NCI-H774 (cell line): ENCODE measurements around the gene LNPEP.

Experiments used
- DNase-seq: peaks from one replicate; lab custom pipeline; 2025; lab: John Stamatoyannopoulos, UW

LNPEP gene

DNA sequence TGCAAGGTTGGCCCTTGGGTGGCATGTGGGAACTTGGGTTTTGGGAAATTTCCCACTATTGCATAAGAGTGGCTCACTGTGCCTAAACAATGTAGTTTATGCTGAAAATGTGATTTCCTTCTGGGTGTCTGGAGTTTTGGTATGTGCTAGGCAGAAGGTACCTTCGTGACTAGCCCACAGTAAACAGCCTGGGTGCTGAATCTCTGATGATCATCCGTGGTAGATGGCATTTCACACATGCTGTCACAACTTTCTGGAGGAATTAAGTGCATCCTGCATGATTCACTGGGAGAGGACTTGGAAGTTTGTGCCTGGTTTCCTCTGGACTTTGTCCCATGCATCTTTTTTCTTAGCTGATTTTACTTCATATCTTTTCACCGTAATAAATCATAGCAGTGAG lies 64.5 kb downstream of the LNPEP start:
- no peak for DNase-seq

DNA sequence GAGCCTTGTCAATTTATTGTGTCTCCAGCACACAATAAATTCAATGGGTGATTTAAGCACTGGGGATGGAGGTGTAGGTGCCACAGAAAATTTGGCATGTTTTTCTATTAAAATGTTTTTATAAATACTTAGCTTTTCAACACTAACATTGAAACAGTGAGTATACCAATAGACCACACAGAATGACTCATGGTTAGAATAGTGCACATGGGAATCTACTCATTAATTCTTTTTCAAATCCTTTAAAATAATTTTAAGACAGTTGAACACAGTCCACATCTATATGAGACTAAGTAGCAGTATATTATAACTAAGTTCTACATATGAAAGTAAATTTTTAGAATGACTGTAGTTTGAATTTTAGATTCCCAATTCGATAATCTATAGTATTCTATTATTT lies 67.1 kb downstream of the LNPEP start:
- no peak for DNase-seq

DNA sequence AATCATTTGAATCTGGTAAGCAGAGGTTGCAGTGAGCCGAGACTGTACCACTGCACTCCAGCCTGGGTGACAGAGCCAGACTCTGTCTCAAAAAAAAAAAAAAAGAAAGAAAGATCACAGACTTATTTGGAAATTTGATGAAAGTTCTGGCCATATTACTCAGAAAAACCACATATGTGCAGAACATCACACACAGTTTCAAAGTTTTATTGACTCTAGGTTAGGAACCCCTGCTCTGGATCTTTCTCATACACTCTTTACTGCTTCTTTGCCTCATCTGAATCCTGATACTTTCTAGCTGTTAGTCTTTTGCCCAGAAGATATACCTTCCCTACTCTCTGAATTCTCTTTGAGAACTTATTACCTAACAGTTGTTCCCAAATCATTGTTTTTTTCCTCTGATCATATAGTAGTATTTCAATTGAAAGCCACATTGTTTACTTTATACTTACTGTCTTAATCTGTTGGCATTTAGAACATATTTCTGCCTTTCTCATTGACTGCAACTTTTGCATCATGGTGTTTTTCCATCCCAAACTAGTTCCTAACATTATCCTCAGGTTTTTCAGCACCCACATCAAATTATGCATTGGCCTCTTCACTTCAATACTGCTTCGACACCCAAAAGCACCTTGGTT lies 68.7 kb downstream of the LNPEP start:
- no peak for DNase-seq

- no peak for DNase-seq
Measured at GRCh38 chr5:97006454-97007060, 70.7 kb downstream of the LNPEP start.

DNA sequence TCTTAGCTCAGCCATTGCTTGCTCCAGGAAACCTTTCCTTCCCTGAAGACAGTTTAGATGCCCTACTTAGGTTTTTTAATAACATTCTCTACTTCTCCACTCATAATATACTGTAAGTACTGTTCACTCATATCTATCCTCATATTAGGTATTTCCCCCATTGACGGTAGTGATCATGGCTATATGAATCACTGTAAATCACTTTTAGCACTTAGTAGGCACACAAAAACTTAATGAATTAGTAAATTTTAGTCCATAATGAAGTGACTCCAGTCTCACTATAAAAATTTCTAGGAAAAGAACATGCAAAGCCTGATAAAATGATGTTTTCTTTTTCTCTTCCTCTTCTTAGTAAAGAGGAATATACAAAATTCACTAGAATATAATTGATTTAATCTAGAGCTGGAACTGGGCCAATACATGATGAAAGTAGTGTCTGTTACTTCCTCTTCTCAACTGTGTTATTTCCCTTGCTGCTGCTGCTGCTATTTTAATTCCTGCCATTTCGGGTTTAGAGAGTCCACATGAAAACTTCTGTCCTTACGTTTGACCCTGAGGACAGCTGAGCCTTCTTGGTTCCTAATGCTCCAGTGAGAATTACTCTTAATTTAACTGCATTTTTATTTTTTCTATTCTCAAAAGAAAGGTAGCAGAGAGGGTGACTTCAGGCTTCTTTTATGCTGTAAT lies 73.5 kb downstream of the LNPEP start:
- DNase-seq, result no peak

DNA sequence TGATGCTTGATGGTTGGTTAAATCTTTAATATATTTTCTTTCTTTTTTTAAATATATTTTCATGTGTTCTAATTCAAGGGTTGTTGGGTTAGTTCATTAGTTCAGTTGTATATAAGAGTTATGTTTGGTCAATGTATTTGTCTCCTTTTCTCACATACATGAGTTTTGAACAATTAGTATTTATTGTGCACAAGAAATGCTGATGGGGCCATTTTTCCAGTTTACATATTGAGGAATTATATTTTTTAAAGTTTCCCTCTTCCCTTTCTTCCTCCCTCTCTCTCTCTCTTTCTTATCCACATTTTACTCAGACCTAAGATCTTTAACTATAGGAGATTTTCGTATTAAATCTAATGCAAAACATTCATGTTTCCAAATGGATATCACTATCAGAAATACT lies 74.0 kb downstream of the LNPEP start:
- no peak for DNase-seq

- DNase-seq, result no peak
Measured at GRCh38 chr5:97010606-97011005, 74.7 kb downstream of the LNPEP start.

DNA sequence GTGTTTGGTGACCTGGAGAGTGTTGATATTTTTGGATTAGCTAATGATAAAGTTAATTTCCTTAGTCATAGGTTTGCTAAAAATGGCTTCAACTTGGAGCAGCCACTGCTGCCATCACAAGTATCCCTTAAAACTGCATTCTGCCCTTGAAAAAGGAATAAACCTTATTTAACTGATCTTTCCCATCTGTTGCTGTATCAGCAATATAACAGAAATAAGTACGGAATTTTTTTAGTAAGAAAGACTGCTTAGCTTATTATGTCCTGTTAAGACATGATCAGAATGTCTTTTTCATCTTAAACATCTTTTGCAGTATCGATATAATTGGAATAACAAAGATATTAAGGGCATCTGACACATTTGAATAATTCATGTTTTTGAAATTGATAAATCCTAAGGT lies 75.7 kb downstream of the LNPEP start:
- no peak for DNase-seq

GRCh38 chr5:97019435-97020117 lies 83.7 kb downstream of the LNPEP start:
- DNase-seq, result no peak

DNA sequence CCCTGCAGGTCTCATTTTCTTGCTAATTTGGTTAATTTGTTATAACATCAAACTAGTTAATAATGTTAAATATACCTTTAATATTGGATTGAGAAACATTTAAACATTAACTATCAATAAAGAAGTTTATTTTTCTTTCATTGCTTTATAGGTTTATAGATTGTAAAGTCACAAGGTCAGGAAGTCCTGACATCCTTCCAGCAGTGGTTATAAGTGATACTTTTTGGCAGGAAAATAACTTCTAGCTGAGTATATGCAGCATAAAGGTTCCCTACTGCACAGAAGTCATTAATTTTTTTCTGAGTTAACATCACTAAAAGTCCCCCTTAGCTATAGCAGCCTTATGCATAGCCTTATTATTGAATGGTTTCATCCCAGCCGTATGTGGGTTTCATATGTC lies 85.5 kb downstream of the LNPEP start:
- no peak for DNase-seq

DNA sequence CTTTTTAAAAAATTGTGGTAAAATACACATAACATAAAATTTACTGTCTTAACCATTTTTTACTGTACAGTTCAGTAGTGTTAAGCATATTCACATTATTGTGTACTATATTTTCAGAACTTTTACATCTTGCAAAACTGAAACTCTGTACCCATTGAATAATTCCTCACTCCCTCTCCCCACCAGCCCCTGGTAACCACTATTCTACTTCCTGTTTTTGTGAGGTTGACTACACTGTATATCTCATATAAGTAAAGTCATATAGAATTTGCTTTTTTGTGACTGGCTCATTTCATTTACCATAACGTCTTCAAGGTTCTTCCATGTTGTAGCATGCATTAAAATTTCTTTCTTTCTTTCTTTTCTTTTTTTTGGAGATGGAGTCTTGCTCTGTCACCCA lies 87.0 kb downstream of the LNPEP start:
- no peak for DNase-seq

GRCh38 chr5:97026721-97027120 lies 90.8 kb downstream of the LNPEP start:
- DNase-seq, result no peak

- no peak for DNase-seq
Measured at GRCh38 chr5:97037819-97038218, 101.9 kb downstream of the LNPEP start.

- DNase-seq, result no peak
Measured at GRCh38 chr5:97041239-97041638, 105.4 kb downstream of the LNPEP start.

DNA sequence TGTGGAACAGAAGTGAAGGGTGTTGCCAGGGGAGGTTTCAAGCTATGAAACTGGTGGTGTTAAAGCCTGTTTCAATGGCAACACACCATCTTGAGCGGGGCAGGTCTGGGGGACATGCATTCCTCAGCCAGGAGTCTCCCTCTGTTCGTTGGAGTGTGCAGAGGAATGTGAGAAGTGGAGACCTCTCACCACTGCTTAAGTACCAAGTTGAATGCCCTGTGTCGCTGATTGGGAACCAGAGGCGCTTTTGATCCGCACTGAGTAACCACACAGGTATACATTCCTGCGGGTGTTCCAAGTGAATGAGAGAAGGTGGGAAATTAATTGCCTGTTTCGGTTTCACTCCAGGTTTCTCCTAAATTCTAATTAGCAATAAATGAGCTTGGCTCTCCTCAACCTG lies 107.1 kb downstream of the LNPEP start:
- DNase-seq, result no peak

GRCh38 chr5:97043511-97043910 lies 107.6 kb downstream of the LNPEP start:
- DNase-seq, result no peak

DNA sequence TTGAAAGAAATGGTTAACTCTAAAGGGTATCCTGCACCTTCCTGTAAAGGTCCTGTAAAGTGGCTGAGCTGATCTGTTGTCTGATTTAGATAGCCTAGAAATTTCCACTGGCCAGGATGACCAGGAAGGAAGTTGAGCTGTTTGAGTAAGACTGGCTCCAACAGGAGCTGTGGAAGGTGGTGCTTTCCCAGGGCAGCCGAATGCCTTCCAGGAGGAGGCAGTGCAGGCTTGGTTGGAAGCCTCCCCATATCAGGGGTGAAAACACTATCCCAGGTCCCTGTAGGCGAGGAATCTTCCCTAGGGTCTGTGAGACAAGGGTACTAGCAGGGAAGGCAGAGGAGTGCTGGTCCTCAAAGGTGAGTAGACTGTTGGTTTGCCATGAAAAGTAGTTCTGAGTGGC lies 108.2 kb downstream of the LNPEP start:
- no peak for DNase-seq

DNA sequence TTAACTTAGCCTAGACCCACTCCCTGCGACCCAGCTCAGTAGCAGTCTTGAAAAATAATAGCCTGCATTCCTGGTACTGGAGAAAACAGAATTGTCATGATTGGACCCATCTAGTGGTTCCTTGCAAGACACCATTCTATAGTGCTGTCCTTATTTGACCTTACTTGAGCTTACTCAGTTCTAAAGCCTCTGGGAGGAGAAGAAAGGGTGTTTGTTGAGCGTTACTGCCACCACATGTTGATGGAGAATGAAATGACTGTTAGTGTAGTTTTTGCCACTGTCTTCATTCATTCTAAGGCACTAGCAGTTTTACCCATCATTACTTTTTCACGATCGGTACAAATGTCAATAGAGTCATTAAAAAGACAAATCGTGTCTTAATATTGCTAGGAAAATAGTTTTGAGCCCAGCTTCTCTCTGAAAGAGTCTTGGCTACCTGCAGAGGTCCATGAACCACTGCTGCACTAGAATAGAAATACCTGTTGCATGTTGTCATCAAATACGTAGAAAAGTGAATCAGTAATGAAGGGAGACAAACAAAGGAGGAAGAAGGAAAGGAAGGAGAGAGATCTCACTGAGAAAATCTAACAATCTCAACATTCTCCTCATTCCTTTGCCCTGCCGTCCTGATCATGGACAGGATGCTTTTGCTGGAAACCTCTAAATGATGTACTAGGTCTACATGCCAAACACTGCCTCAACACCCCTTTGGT lies 110.5 kb downstream of the LNPEP start:
- no peak for DNase-seq

- DNase-seq, result no peak
Measured at GRCh38 chr5:97047076-97047475, 111.2 kb downstream of the LNPEP start.

DNA sequence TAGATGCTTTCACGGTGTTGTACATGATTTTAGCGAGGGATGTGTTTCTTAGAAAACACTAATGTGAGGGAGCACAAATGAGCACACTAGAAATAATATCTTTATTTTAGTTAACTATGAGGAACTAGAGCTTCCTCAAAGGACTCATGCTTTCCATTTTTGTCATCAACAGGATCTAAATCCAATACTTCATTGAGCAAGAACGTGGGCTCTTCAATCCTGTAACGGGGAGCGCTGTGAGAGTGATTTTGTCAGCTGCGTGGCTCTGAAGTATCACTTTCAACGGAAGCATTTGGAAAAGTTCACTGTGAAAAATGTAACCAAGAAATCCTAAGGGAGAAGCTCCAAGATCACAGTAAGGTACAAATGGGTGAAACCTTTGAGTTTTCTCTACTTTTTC lies 113.3 kb downstream of the LNPEP start:
- no peak for DNase-seq

GRCh38 chr5:97056263-97056662 lies 120.4 kb downstream of the LNPEP start:
- DNase-seq, result no peak

DNA sequence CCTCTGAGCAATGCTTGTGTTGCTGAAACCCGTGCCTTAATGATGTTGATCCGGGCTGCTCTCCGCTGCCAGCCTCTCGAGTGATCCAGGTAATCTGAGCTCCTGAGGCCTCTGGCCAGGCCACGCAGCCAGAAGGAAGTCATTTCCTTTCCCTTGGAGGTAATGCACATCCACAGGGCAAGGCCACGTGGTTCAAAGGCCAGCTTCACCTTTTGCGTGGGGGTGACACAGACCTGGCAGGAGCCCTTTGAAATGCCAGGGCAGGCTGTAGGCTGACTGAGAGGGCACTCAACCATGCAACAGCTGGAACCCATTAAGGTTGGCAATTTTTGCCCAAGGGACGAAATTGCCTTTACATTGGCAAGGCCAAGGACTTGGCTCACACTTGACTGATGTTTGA lies 126.2 kb downstream of the LNPEP start:
- no peak for DNase-seq
